GM20431 (cell line): ENCODE data around the gene SIRT2.
"Not testable (repeated sequence)": the region's sequence is repeated elsewhere in the genome, so short reads cannot be mapped to it uniquely, and the experiment has no call there.

ENCODE experiments used
- in situ Hi-C: fragments of 300-500 bp; cut with MseI, MboI; formaldehyde crosslinking; loops from one replicate; pipeline ENCODE4 v1.15.0; 2020; ENCODE audit warnings: low sequenced_read_pairs; ENCODE audit not compliant: unreplicated experiment

Gene SIRT2

GRCh38 chr19:38870612-38871011 lies 28.8 kb downstream of the SIRT2 start:
- in situ Hi-C loops, result no loop called here

GRCh38 chr19:38869836-38870607 lies 29.4 kb downstream of the SIRT2 start:
- in situ Hi-C loops, result no loop called here

GRCh38 chr19:38869160-38869835 lies 30.1 kb downstream of the SIRT2 start:
- in situ Hi-C loops, result no loop called here

- in situ Hi-C loops, result no loop called here
These were observed 30.9 kb downstream of the SIRT2 start for GRCh38 chr19:38868551-38868950.

- in situ Hi-C loops, result no loop called here
These were observed 32.1 kb downstream of the SIRT2 start for GRCh38 chr19:38867171-38867780.

GRCh38 chr19:38862321-38863059 lies 36.9 kb downstream of the SIRT2 start:
- in situ Hi-C loops, result no loop called here

GRCh38 chr19:38861368-38861767 lies 38.0 kb downstream of the SIRT2 start:
- in situ Hi-C loops, result no loop called here

GRCh38 chr19:38859631-38860204 lies 39.7 kb downstream of the SIRT2 start:
- in situ Hi-C loops, result not testable (repeated sequence)

GRCh38 chr19:38856813-38857212 lies 42.6 kb downstream of the SIRT2 start:
- in situ Hi-C loops, result no loop called here

- in situ Hi-C loops, result not testable (repeated sequence)
These were observed 43.7 kb downstream of the SIRT2 start for GRCh38 chr19:38855751-38856150.

- in situ Hi-C loops, result not testable (repeated sequence)
These were observed 44.5 kb downstream of the SIRT2 start for GRCh38 chr19:38854961-38855360.

- in situ Hi-C loops, result no loop called here
These were observed 46.2 kb downstream of the SIRT2 start for GRCh38 chr19:38853214-38853613.

GRCh38 chr19:38852231-38853044 lies 47.0 kb downstream of the SIRT2 start:
- in situ Hi-C loops, result no loop called here

GRCh38 chr19:38851622-38852230 lies 47.7 kb downstream of the SIRT2 start:
- in situ Hi-C loops, result no loop called here

- in situ Hi-C loops, result no loop called here
These were observed 48.3 kb downstream of the SIRT2 start for GRCh38 chr19:38850976-38851621.

- in situ Hi-C loops, result no loop called here
These were observed 48.9 kb downstream of the SIRT2 start for GRCh38 chr19:38850436-38850975.

GRCh38 chr19:38849860-38850435 lies 49.5 kb downstream of the SIRT2 start, which contains the start of gene HNRNPL:
HNRNPL (minus strand) TSS chr19:38849986; CDS start chr19:38849966, 20 bp downstream.
- in situ Hi-C loops, result no loop called here
